GM23338 (cell line): Measurements from ENCODE around the gene CLHC1. TPM values are rescaled to one million over a fixed set of nuclear protein-coding genes. Genes with fewer than 3 reads are reported as not detected.

Experiments
- ATAC-seq: fragments of 200-7000 bp; cut with Tn5 transposase; 3 replicates; pipeline ENCODE4 v1.9.1; 2020
- DNase-seq: peaks from one replicate; pipeline ENCODE4 v3.0.0-alpha.2; 2015; ENCODE audit warnings: low spot score
- H2AFZ ChIP-seq: fragments of 200-600 bp; sonication (generic); 2 replicates; pipeline ENCODE4 v1.8.0; 2016; ENCODE audit warnings: antibody characterized with exemption, mild to moderate bottlenecking, moderate library complexity
- H3F3A ChIP-seq: fragments of 200-600 bp; sonication (generic); replicated peaks from 2 replicates; pipeline ENCODE4 v1.8.0; 2017; ENCODE audit warnings: antibody characterized with exemption, mixed run types, low read depth
- H3K27ac ChIP-seq: fragments of 200-600 bp; sonication (generic); 2 replicates; pipeline ENCODE4 v1.6.1; 2016; ENCODE audit warnings: low read depth
- H3K27me3 ChIP-seq: fragments of 200-600 bp; sonication (generic); 2 replicates; pipeline ENCODE4 v1.8.0; 2016; ENCODE audit warnings: mild to moderate bottlenecking, mixed run types, moderate library complexity; ENCODE audit not compliant: insufficient read depth
- H3K36me3 ChIP-seq: fragments of 200-600 bp; sonication (generic); 2 replicates; pipeline ENCODE4 v1.8.0; 2016; ENCODE audit warnings: mild to moderate bottlenecking; ENCODE audit not compliant: insufficient read depth
- H3K4me1 ChIP-seq: fragments of 200-600 bp; sonication (generic); 2 replicates; pipeline ENCODE4 v1.8.0; 2016; ENCODE audit warnings: mild to moderate bottlenecking, moderate library complexity; ENCODE audit not compliant: insufficient read depth
- H3K4me2 ChIP-seq: fragments of 200-600 bp; sonication (generic); 2 replicates; pipeline ENCODE4 v1.7.1; 2017; ENCODE audit warnings: mixed run types
- H3K4me3 ChIP-seq: fragments of 200-600 bp; sonication (generic); 2 replicates; pipeline ENCODE4 v1.6.1; 2016; ENCODE audit warnings: mixed run types
- H3K79me2 ChIP-seq: fragments of 200-600 bp; sonication (generic); replicated peaks from 2 replicates; pipeline ENCODE4 v1.8.0; 2017; ENCODE audit warnings: mild to moderate bottlenecking; ENCODE audit not compliant: insufficient read depth
- H3K9me2 ChIP-seq: fragments of 200-600 bp; sonication (generic); 2 replicates; pipeline ENCODE4 v1.8.0; 2017; ENCODE audit not compliant: insufficient read depth
- H4K20me1 ChIP-seq: fragments of 200-600 bp; sonication (generic); replicated peaks from 2 replicates; pipeline ENCODE4 v1.8.0; 2017; ENCODE audit warnings: mild to moderate bottlenecking; ENCODE audit not compliant: insufficient read depth
- H3K27ac Mint-ChIP-seq: 2 replicates; pipeline ENCODE4 v1.8.0; 2020; ENCODE audit warnings: inconsistent platforms, mild to moderate bottlenecking, moderate library complexity, mixed read lengths
- H3K27me3 Mint-ChIP-seq: 3 replicates; pipeline ENCODE4 v1.8.0; 2022; ENCODE audit warnings: low read depth, mild to moderate bottlenecking, moderate library complexity, mixed read lengths, inconsistent platforms; ENCODE audit not compliant: insufficient read depth, poor library complexity
- H3K36me3 Mint-ChIP-seq: 3 replicates; pipeline ENCODE4 v1.8.0; 2021; ENCODE audit warnings: low read depth, mild to moderate bottlenecking, inconsistent platforms, moderate library complexity, mixed read lengths
- H3K4me1 Mint-ChIP-seq: 3 replicates; pipeline ENCODE4 v1.8.0; 2020; ENCODE audit warnings: mild to moderate bottlenecking, inconsistent platforms, mixed read lengths
- H3K4me3 Mint-ChIP-seq: 3 replicates; pipeline ENCODE4 v1.8.0; 2021; ENCODE audit warnings: moderate library complexity, mild to moderate bottlenecking, inconsistent platforms, mixed read lengths
- H3K9me3 Mint-ChIP-seq: 3 replicates; pipeline ENCODE4 v1.8.0; 2020; ENCODE audit warnings: moderate library complexity, mild to moderate bottlenecking, inconsistent platforms, mixed read lengths
- EZH2 ChIP-seq: fragments of 200-600 bp; sonication (generic); IDR thresholded peaks from one replicate; pipeline ENCODE4 v1.8.0; 2017; ENCODE audit warnings: antibody characterized with exemption, mild to moderate bottlenecking, low read depth; ENCODE audit not compliant: unreplicated experiment
- EZH2phosphoT487 ChIP-seq: fragments of 200-600 bp; sonication (generic); IDR thresholded peaks from one replicate; pipeline ENCODE4 v1.8.1; 2018; ENCODE audit warnings: antibody characterized with exemption; ENCODE audit not compliant: unreplicated experiment
- STAT1 ChIP-seq: IDR thresholded peaks from one replicate; pipeline ENCODE4 v1.6.1; 2016; ENCODE audit warnings: antibody characterized with exemption; ENCODE audit not compliant: unreplicated experiment
- ZNF331 ChIP-seq: fragments of 250-450 bp; sonication (Bioruptor Pico); IDR thresholded peaks from 2 replicates; pipeline ENCODE4 v1.5.0; 2020; ENCODE audit warnings: low read depth, mild to moderate bottlenecking, moderate library complexity
- ZNF462 ChIP-seq: fragments of 250-450 bp; sonication (Bioruptor Pico); IDR thresholded peaks from 2 replicates; pipeline ENCODE4 v1.5.0; 2020; ENCODE audit warnings: mild to moderate bottlenecking, moderate library complexity
- polyA plus RNA-seq: library from polyadenylated mRNA; unstranded; fragments of >200 nt; fragmentation: Nextera tagmentation; extraction: Ambion mirVana; gene quantifications from 2 replicates; pipeline ENCODE4 v1.2.1, GENCODE V29; 2016
- total RNA-seq: library from RNA; depleted of rRNA; stranded (reverse); fragments of >200 nt; shearing (Covaris generic); gene quantifications from 2 replicates; pipeline ENCODE4 v1.2.3, GENCODE V29; 2014

CLHC1 gene
- total and polyA plus RNA-seq, 2 experiments from 2014 or later = 3.1 to 5.0 TPM

GRCh38 chr2:55200416-55200815 is 31.7 kb downstream of the CLHC1 start:
- no peaks in the 10 kb centered on the region for H3K9me2 ChIP-seq
- no peaks in the 10 kb centered on the region for H3F3A ChIP-seq
- no peak overlapping the region for H2AFZ ChIP-seq
- H3K4me2 ChIP-seq = no peak overlapping the region
- Mint-ChIP-seq H3K4me3 (no peak overlapping the region), H3K9me3 (peaks cover 7% of the 10 kb centered on the region; the same call in 2 of the 3 replicates), H3K36me3 (peaks cover 45% of the 10 kb centered on the region), H3K27ac (no peak overlapping the region), H3K27me3 (no peaks in the 10 kb centered on the region), H3K4me1 (no peaks in the 10 kb centered on the region)
- H3K4me3 ChIP-seq = no peak overlapping the region
- no peak overlapping the region for H3K27ac ChIP-seq
- no peaks in the 10 kb centered on the region for H4K20me1 ChIP-seq
- H3K79me2 ChIP-seq = no peaks in the 10 kb centered on the region
- TF ChIP-seq EZH2 (no peak), ZNF462 (CRISPR knock-in tag) (no peak), STAT1 (no peak), ZNF331 (CRISPR knock-in tag) (no peak), EZH2phosphoT487 (no peak)
- no peaks in the 10 kb centered on the region for H3K27me3 ChIP-seq
- H3K4me1 ChIP-seq = no peaks in the 10 kb centered on the region
- no peak for DNase-seq
- no peaks in the 10 kb centered on the region for H3K36me3 ChIP-seq
- ATAC-seq = no peak

- Histone ChIP-seq H3K4me1 (no peaks in the 10 kb centered on the region), H3K9me2 (no peaks in the 10 kb centered on the region), H3K27ac (no peak overlapping the region), H2AFZ (no peak overlapping the region), H3K4me3 (no peak overlapping the region), H3F3A (no peaks in the 10 kb centered on the region), H3K4me2 (no peak overlapping the region), H3K36me3 (no peaks in the 10 kb centered on the region), H4K20me1 (no peaks in the 10 kb centered on the region), H3K27me3 (no peaks in the 10 kb centered on the region), H3K79me2 (no peaks in the 10 kb centered on the region)
- H3K36me3 Mint-ChIP-seq = peaks cover 18% of the 10 kb centered on the region
- no peak overlapping the region for H3K4me3 Mint-ChIP-seq
- H3K27ac Mint-ChIP-seq = no peak overlapping the region
- H3K9me3 Mint-ChIP-seq = no peaks in the 10 kb centered on the region; the same call in 2 of the 3 replicates
- no peak for ATAC-seq
- H3K4me1 Mint-ChIP-seq = no peaks in the 10 kb centered on the region
- no peak for DNase-seq
- H3K27me3 Mint-ChIP-seq = no peaks in the 10 kb centered on the region
- TF ChIP-seq ZNF462 (CRISPR knock-in tag) = no peak
Measured at GRCh38 chr2:55196526-55196925, 35.6 kb downstream of the CLHC1 start.
